ENCODE results near the gene NFIB. TPM values are rescaled to one million over a fixed set of nuclear protein-coding genes. Genes with fewer than 3 reads are reported as not detected.

NFIB gene
- total and polyA plus RNA-seq, 2 of the 13 experiments (the other 11 are each of a cell fraction or from before 2014, with no cell fraction given) = 0.98 to 4.6 TPM

- TF ChIP-seq, protein P1, sequence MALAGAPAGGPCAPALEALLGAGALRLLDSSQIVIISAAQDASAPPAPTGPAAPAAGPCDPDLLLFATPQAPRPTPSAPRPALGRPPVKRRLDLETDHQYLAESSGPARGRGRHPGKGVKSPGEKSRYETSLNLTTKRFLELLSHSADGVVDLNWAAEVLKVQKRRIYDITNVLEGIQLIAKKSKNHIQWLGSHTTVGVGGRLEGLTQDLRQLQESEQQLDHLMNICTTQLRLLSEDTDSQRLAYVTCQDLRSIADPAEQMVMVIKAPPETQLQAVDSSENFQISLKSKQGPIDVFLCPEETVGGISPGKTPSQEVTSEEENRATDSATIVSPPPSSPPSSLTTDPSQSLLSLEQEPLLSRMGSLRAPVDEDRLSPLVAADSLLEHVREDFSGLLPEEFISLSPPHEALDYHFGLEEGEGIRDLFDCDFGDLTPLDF (CRISPR knock-in tag; IDR thresholded peaks at IDR 0.05) = peak; percentile 89
- TF ChIP-seq CBX2 (IDR thresholded peaks at IDR 0.05; ENCODE audit: low read depth, low read length) (no peak), CBX2 (CRISPR knock-in tag; IDR thresholded peaks at IDR 0.05; ENCODE audit: low read depth) (peak; percentile 22; the same call in 1 of the 2 replicates), CENPX (CRISPR knock-in tag; IDR thresholded peaks at IDR 0.05) (no peak), KDM4B (CRISPR knock-in tag; IDR thresholded peaks at IDR 0.05) (no peak; the same call in 1 of the 2 replicates), ZNF451 (CRISPR knock-in tag; IDR thresholded peaks at IDR 0.05) (0 out of 2 replicates have a peak, but pooled peaks have one; percentile 28), TBX2 (CRISPR knock-in tag; IDR thresholded peaks at IDR 0.05; ENCODE audit: borderline replicate concordance) (peak; percentile 58; the same call in 1 of the 2 replicates), YEATS4 (CRISPR knock-in tag; IDR thresholded peaks at IDR 0.05; ENCODE audit: borderline replicate concordance) (peak; percentile 46), KAT8 (CRISPR knock-in tag; IDR thresholded peaks at IDR 0.05) (0 out of 2 replicates have a peak, but pooled peaks have one; percentile 17), CEBPG (CRISPR knock-in tag; IDR thresholded peaks at IDR 0.05) (no peak), ZBTB7B (CRISPR knock-in tag; IDR thresholded peaks at IDR 0.05) (0 out of 2 replicates have a peak, but pooled peaks have one; percentile 55), ZSCAN25 (CRISPR knock-in tag; IDR thresholded peaks at IDR 0.05) (0 out of 2 replicates have a peak, but pooled peaks have one; percentile 27), ZC3H13 (CRISPR knock-in tag; IDR thresholded peaks at IDR 0.05) (0 out of 2 replicates have a peak, but pooled peaks have one; percentile 22), ZNF274 (CRISPR knock-in tag; IDR thresholded peaks at IDR 0.05) (no peak), IRF2 (CRISPR knock-in tag; IDR thresholded peaks at IDR 0.05) (peak; percentile 46), ZFY (CRISPR knock-in tag; IDR thresholded peaks at IDR 0.05) (peak; percentile 72), HNRNPUL1 (IDR thresholded peaks at IDR 0.05; ENCODE audit: low read depth, low read length) (0 out of 2 replicates have a peak, but pooled peaks have one; percentile 8), ZNF747 (CRISPR knock-in tag; IDR thresholded peaks at IDR 0.05; ENCODE audit: borderline replicate concordance) (peak; percentile 80), LCORL (IDR thresholded peaks at IDR 0.05) (no peak), LCORL (CRISPR knock-in tag; IDR thresholded peaks at IDR 0.05) (peak; percentile 65; the same call in 1 of the 2 replicates)
- TF ChIP-seq, protein P2, sequence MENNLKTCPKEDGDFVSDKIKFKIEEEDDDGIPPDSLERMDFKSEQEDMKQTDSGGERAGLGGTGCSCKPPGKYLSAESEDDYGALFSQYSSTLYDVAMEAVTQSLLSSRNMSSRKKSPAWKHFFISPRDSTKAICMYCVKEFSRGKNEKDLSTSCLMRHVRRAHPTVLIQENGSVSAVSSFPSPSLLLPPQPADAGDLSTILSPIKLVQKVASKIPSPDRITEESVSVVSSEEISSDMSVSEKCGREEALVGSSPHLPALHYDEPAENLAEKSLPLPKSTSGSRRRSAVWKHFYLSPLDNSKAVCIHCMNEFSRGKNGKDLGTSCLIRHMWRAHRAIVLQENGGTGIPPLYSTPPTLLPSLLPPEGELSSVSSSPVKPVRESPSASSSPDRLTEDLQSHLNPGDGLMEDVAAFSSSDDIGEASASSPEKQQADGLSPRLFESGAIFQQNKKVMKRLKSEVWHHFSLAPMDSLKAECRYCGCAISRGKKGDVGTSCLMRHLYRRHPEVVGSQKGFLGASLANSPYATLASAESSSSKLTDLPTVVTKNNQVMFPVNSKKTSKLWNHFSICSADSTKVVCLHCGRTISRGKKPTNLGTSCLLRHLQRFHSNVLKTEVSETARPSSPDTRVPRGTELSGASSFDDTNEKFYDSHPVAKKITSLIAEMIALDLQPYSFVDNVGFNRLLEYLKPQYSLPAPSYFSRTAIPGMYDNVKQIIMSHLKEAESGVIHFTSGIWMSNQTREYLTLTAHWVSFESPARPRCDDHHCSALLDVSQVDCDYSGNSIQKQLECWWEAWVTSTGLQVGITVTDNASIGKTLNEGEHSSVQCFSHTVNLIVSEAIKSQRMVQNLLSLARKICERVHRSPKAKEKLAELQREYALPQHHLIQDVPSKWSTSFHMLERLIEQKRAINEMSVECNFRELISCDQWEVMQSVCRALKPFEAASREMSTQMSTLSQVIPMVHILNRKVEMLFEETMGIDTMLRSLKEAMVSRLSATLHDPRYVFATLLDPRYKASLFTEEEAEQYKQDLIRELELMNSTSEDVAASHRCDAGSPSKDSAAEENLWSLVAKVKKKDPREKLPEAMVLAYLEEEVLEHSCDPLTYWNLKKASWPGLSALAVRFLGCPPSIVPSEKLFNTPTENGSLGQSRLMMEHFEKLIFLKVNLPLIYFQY (CRISPR knock-in tag; IDR thresholded peaks at IDR 0.05; ENCODE audit: borderline replicate concordance) = peak; percentile 82; the same call in 1 of the 2 replicates
- TF ChIP-seq, protein P3, sequence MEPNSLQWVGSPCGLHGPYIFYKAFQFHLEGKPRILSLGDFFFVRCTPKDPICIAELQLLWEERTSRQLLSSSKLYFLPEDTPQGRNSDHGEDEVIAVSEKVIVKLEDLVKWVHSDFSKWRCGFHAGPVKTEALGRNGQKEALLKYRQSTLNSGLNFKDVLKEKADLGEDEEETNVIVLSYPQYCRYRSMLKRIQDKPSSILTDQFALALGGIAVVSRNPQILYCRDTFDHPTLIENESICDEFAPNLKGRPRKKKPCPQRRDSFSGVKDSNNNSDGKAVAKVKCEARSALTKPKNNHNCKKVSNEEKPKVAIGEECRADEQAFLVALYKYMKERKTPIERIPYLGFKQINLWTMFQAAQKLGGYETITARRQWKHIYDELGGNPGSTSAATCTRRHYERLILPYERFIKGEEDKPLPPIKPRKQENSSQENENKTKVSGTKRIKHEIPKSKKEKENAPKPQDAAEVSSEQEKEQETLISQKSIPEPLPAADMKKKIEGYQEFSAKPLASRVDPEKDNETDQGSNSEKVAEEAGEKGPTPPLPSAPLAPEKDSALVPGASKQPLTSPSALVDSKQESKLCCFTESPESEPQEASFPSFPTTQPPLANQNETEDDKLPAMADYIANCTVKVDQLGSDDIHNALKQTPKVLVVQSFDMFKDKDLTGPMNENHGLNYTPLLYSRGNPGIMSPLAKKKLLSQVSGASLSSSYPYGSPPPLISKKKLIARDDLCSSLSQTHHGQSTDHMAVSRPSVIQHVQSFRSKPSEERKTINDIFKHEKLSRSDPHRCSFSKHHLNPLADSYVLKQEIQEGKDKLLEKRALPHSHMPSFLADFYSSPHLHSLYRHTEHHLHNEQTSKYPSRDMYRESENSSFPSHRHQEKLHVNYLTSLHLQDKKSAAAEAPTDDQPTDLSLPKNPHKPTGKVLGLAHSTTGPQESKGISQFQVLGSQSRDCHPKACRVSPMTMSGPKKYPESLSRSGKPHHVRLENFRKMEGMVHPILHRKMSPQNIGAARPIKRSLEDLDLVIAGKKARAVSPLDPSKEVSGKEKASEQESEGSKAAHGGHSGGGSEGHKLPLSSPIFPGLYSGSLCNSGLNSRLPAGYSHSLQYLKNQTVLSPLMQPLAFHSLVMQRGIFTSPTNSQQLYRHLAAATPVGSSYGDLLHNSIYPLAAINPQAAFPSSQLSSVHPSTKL (CRISPR knock-in tag; IDR thresholded peaks at IDR 0.05) = peak; percentile 33; the same call in 1 of the 2 replicates
Observed at GRCh38 chr9:14322211-14323082, 8.5 kb upstream of the NFIB start (continued).

Measured in HepG2 (cell line).